Measurements from ENCODE around the gene PRSS53.

PRSS53 gene

DNA sequence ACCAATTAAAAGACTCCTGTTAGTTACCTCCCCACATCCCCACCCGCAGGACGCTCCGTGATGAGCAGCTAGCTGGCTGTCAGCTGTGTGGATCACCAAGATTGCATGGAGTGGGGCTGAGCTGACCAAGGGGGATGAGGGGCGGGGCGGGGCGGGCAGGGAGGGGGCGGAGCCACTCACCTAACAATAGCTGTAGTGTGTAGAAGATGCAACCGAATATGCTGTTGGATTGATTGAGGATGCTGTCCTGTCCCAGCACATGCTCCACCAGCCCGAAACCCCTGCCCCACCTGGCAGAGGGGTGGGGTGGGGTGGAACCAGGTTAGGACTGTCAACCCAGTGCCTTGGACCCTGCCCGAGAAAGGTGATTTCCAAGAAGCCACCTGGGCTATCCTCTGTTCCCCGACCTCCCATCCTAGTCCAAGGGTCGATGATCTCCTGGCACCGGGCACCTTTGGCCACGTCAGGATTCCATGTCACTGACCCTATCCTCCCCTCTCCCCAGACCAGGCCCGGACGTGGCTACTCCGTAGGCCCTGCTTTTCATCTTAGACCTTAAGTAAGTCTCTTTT lies 4.5 kb upstream of the PRSS53 start:
- DNase-seq (ENCODE audit: low spot score): no peak

DNA sequence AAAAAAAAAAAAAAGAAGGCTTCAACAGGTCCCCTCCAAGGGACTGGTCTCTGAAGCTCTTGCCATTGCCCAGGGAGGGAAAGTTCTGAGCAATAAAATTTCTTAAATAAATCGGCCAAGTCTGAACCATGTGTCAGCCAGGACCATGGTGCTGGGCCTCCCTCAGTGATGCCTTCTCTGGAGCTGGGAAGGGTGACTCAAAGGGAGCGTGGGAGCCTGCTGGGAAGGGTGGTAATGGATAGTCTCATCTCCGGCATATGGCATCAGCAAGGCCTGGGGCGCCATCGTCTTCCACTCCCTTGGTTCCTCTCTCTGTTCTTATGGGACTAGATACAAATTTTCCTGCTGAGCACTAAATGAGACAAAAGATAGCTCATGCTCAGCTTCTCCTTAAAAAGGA lies 3.6 kb upstream of the PRSS53 start:
- no peak for DNase-seq (ENCODE audit: low spot score)

DNA sequence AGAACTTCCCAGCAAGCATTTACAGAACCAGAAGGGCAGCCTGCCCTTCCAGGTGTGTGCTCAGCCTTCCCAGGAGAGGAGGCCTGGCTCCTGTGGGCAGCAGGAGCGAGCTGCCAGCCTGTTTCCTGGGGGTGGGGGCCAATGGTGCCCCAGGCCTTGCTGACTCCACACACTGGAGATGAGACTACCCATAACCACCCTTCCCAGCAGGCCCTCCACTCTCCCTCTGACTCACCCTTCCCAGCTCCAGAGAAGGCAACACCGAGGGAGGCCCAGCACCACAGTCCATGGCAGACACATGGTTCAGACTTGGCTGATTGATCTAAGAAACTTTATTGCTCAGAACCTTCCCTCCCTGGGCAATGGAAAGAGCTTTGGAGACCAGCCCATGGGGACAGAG lies 1.8 kb upstream of the PRSS53 start:
- no peak for DNase-seq (ENCODE audit: low spot score)

DNA sequence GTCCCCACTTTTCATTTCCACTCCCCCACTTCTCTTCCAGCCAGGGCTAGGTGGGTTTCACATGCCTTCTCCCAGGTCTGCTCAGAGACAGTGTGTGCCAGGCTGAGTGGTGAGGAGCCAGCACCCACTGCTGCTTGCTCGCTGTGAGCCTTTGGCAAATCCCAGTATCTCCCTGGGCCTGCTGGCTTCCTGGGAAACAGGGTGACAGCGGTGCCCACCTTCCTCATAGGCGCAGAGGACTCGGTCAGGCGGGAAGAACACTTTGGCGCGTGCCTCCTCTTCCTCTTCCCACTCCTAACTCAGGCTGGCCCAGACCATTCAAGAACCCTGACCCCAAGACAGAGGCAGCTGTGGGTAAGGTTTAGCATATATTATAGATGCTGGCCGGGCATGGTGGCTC lies 456 bp upstream of the PRSS53 start:
- DNase-seq (ENCODE audit: low spot score): no peak

DNA sequence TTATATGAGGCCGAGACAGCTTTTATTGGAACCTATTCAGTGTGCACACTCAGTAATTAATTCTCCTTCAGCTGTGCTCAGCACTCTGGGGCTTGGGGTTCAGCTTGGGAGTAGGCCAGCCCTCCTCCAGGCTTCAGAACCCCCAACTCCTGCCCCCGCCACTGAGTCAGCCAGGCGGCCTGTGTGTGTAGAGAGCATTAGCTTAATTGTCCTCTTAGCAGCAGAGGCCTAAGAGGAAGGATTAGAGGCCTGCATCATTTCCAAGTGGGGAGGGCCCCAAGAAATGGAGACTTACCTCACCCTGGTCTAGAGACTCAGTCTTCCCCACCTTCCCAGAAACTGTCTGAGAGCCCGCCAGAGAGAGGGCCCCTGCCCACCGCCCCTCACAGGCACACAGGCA lies 772 bp downstream of the PRSS53 start:
- no peak for DNase-seq (ENCODE audit: low spot score)

DNA sequence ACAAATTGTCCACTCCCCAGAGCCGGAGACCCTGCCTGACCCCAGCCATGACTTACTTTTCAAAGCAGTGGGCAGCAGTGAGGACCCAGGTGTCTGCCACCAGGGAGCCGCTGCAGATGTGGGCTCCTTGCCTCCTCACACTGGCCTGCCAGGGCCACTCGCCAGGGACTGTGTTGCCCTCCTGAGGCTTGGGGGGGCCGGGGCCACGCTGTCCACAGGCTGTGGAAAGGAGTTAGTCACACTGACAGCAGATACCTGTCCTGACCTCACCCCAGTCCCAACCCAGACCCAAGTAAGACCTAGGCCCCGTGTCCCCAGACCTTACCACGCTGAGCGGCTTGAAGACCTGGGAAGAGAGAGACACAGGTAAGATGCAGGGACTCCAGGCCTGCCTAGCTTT lies 1.3 kb downstream of the PRSS53 start:
- DNase-seq (ENCODE audit: low spot score): no peak

DNA sequence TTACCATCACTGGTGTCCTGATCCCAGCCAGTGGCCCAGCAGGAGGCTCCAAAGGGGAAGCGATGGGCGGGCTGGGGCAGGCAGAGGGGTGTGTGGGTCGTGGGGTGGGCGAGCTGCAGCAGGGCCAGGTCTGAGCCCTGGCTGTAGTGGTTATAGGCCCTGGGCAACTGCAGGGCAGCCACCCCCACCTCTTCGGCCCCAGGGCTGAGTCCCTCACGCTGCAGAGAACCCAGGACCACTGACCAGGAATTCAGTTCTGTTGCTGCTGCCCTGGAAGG lies 2.2 kb downstream of the PRSS53 start:
- DNase-seq (ENCODE audit: low spot score): no peak

DNA sequence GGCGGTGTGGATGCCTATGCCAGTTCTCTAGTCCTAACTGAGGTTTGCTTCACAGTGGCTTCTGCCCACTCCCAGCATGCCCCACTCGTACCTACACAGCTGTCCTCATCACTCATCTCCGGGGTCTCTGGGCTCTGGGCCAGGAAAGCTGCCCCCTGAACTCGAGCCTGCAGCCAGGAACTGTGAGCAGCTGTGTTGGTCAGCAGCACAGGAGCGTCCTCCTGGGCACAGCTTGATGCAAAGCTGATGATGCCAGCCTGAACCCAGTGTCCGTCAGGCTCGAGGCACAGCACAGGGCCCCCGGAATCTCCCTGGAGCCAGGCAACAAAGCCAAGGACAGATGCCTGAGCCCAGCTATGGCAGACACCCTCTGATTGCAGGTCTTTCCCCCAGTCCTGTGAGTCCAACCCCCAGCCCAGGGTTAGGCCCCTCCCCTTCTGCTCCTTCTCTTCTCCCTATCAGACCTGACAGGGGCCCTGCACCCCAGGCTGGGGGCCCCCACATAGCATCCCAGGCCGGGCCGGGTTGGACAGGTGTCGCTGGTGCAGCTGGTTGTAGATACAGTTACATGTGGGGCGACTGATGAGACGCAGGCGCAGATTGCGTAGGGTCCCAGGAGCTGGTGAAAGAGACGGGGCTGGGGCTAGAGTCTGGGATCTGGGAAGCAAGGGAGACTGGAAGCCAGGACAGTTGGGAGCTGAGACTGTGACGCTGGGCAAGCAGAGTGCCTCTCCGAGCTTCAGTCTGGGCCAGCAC lies 2.7 kb downstream of the PRSS53 start:
- no peak for DNase-seq (ENCODE audit: low spot score)

DNA sequence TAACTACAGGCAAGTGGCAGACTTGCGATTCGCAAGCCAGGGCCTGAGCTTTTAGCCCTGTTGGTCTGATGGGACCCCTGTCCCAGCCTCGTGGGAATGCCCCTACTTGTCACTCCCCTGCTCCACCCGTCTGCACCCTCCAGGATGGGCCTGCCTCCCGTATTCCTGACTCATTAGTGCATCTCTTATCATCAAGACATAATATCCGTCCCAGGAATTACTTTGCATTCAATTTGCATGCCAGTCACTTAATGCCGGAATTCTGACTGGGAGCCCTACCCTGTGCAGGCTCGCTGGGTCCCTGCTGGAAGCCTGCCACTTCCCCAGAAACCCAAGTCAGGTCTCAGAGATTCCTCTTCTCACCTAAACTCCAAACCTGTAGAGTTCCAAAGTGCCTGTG lies 3.3 kb downstream of the PRSS53 start:
- no peak for DNase-seq (ENCODE audit: low spot score)

DNA sequence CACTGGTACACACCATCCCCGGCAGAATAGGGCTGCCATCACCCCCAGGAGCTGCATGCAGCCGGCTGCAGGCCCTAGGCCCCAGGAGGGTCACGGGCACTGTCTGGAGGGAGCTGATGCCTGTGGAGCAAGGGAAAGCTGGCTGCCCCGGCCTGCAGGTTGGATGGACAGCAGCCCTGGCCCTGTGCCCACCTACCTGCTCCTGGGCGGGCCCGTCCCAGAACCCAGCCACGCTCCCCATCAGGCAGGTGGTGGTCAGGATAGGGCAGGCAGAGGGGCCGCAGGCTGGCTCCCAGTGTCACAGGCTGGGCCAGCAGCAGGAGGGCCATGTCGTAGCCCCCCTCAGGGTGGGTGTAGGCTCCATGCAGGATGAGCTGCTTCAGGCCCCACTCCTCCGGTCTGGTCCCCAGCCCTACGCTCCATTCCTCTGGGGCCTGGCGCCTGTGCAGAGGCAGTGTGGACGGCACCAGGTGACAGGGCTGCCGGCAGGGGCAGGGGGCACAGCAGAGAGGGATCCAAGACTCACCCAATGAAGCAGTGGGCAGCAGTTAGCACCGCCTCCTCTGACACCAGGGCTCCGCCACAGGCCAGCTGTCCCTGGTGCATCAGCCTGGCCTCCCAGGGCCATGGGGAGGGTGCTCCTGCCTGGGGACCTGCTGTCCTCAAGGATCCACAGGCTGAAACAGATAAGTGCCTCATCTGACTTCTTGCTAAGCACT lies 4.0 kb downstream of the PRSS53 start:
- no peak for DNase-seq (ENCODE audit: low spot score)

DNA sequence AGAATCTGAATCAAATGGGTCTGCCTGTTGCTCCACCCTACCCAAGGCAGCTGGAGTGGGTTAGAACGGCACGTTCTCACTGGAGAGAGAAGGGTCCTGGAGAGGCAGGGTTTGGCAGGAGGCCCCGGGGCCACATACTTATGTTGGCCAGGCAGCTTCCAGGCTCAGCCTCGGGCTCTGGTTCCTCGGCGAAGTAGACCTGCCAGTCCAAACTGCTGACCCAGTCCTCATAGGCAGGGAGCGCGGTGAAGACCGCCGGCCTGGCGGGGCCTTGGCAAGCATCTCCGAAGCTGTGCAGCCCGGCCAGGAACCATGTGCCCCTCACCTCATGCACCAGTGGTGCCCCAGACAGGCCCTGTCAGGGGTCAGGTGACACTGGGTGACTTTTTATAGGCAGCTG lies 4.8 kb downstream of the PRSS53 start:
- DNase-seq (ENCODE audit: low spot score): no peak

DNA sequence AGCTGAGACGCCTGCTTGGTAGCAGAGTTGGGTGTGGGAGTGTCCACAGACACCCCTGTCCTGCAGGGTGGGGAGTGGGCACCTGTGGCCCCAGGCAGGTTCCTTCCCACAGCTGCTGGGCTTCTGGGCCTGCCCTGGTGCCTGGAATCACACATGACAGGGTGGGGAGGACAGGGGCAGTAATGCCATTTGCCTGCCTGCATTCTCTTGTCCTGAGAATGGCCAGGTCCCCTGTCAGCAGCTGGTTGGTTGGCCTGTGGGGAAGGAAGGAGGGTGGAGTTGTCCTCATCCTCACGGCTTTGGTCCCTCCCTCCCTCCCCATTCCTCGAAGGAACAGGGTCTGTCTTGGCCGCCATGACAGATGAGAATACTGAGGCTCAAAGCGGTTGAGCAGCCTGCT lies 5.2 kb downstream of the PRSS53 start:
- DNase-seq (ENCODE audit: low spot score): no peak

DNA sequence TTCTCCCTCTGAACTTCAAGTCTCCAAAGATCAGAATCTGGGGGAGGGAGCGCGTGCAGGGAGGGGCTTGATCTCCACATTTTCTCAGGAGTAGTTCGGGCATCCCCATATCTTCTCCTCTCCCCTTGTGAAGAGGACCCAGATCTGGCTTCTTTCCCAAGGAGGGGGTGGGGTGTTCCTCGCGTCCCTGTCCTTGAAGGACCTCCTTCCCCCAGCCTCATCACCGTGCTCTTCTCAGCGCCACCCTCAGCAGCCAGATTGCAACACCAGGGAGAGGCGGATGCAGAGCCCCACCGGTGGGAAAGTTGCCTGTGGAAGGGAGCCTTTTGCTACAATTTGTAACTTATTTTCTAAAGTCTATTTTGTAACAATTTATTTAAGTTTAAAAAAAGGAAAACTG lies 5.7 kb downstream of the PRSS53 start:
- no peak for DNase-seq (ENCODE audit: low spot score)

DNA sequence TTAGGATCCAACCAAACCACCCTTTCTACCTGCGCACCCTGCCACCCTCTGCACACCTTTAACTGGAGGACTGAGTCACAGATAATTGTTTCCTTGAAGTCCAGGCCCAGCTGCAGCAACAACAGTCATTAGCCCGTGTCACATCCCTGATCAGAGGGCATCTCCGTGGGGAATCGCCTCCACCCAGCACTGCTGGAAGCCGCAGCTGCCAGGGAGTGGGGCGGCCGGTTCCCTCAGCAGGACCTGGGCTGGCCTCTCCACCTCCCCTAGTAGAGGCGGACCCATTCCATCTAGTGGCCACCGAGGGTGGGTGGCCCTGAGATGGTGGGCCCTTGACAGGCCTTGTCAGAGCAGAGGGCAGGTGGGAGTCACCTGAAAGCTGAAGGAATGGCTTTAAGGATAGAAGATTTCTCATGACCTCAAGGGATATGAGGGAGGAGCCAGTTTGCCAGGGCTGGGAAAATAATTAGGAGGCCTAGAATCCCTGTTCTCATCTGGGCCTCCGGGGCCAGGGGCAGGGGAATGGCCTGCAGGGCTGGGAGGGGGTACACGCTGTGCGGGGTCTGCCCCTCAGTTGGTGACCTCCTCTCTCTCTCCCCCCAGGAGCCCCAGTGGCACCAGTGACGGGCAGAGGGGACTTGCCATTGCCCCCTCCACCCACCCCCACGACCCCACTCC lies 6.2 kb downstream of the PRSS53 start:
- DNase-seq (ENCODE audit: low spot score): no peak

DNA sequence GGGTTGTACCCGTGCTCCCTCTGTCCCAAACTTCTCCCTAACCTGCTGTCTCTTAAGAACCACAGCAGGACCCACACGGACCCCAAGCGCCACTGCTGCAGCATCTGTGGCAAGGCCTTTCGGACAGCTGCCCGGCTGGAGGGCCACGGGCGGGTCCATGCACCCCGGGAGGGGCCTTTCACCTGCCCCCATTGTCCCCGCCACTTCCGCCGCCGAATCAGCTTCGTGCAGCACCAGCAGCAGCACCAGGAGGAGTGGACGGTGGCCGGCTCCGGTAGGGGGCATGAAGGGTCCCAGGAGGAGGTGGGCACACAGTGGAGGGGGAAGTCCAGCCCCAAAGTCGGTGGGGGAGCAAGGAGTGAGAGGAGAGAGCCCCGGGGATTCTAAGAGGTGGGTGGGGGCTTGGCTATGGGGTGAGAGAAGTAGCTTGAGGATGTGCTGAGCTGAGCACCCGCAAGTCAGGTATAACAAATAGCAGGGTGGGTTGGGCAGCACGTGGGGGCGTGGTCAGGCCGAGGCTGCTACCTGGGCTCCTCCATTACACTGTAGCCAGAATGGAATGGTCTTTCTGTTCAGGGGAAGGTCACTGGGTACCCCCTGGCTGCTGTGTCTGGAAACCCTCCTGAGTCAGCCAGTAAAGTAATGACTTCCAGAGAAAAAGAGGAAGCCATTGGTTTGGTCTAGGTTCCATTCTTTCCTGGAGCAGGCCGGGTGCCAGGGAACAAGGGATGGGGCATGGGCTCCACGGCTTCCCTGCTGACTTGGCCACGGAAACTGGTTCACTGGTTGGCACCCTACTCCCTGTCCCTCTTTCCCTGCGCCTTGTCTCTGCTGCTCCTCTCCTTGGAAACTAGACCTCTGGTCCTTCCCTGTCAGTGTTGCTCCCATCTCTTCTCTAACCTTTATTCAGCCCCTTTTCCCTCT lies 7.1 kb downstream of the PRSS53 start:
- no peak for DNase-seq (ENCODE audit: low spot score)

DNA sequence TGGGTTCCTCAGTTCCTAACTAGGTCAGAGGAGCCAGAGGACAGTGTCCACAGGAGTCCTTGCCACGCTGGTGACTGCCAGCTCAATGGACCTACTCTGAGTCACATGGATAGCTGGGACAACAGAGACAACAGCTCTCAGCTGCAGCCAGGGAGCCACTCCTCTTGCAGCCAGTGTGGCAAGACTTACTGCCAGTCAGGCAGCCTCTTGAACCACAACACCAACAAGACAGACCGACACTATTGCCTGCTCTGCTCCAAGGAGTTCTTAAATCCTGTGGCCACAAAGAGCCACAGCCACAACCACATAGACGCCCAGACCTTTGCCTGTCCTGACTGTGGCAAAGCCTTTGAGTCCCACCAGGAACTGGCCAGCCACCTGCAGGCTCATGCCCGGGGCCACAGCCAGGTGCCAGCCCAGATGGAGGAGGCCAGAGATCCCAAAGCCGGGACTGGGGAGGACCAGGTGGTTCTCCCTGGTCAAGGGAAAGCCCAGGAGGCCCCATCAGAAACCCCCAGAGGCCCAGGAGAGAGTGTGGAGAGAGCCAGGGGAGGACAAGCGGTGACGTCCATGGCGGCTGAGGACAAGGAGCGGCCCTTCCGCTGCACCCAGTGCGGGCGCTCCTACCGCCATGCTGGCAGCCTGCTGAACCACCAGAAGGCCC lies 7.9 kb downstream of the PRSS53 start:
- no peak for DNase-seq (ENCODE audit: low spot score)

DNA sequence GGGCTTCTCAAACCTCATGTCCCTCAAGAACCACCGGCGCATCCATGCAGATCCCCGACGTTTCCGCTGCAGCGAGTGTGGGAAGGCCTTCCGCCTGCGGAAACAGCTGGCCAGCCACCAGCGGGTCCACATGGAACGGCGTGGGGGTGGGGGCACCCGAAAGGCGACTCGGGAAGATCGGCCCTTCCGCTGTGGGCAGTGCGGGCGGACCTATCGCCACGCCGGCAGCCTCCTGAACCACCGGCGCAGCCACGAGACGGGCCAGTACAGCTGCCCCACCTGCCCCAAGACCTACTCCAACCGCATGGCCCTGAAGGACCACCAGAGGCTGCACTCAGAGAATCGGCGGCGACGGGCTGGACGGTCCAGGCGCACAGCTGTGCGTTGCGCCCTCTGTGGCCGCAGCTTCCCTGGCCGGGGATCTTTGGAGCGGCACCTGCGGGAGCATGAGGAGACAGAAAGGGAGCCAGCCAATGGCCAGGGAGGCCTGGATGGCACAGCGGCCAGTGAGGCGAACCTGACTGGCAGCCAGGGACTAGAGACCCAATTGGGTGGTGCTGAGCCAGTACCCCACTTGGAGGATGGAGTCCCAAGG lies 8.6 kb downstream of the PRSS53 start:
- no peak for DNase-seq (ENCODE audit: low spot score)

DNA sequence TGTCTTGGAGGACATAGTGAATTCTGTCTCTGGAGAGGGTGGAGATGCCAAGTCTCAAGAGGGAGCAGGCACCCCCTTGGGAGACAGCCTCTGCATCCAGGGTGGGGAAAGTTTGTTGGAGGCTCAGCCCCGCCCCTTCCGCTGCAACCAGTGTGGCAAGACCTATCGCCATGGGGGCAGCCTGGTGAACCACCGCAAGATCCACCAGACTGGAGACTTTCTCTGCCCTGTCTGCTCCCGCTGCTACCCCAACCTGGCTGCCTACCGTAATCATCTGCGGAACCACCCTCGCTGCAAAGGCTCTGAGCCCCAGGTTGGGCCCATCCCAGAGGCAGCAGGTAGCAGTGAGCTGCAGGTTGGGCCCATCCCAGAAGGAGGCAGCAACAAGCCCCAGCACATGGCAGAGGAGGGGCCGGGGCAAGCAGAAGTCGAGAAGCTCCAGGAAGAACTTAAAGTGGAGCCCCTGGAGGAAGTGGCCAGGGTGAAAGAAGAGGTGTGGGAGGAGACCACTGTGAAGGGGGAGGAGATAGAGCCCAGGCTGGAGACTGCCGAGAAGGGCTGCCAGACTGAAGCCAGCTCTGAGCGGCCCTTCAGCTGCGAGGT lies 9.3 kb downstream of the PRSS53 start:
- no peak for DNase-seq (ENCODE audit: low spot score)

DNA sequence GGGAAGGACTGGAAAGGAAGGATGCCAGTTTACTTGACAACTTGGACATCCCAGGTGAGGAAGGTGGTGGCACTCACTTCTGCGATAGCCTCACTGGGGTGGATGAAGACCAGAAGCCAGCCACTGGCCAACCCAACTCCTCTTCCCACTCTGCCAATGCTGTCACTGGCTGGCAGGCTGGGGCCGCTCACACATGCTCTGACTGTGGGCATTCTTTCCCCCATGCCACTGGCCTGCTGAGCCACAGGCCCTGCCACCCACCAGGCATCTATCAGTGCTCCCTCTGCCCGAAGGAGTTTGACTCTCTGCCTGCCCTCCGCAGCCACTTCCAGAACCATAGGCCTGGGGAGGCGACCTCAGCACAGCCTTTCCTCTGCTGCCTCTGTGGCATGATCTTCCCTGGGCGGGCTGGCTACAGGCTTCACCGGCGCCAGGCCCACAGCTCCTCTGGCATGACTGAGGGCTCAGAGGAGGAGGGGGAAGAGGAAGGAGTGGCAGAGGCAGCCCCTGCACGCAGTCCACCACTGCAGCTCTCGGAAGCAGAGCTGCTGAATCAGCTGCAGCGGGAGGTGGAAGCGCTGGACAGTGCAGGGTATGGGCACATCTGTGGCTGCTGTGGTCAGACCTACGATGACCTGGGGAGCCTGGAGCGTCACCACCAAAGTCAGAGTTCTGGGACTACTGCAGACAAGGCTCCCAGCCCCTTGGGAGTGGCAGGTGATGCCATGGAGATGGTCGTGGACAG lies 10.0 kb downstream of the PRSS53 start:
- no peak for DNase-seq (ENCODE audit: low spot score)
